ENCODE measurements around the gene KIAA1328. TPM values are rescaled to one million over a fixed set of nuclear protein-coding genes. Genes with fewer than 3 reads are reported as not detected.
"Not testable (repeated sequence)": the region's sequence is repeated elsewhere in the genome, so short reads cannot be mapped to it uniquely, and the experiment has no call there.

KIAA1328 gene
- polyA plus RNA-seq, 1 donor, result 5.7 TPM

- no peak for DNase-seq (ENCODE audit: low read depth)
Measured at GRCh38 chr18:37144921-37145320, 316.0 kb downstream of the KIAA1328 start.

GRCh38 chr18:37156330-37156942 is 327.5 kb downstream of the KIAA1328 start:
- DNase-seq (ENCODE audit: low read depth), result no peak

- DNase-seq (ENCODE audit: low read depth), result no peak
Measured at GRCh38 chr18:37160038-37160820, 331.3 kb downstream of the KIAA1328 start.

GRCh38 chr18:37161491-37161890 is 332.6 kb downstream of the KIAA1328 start:
- no peak for DNase-seq (ENCODE audit: low read depth)

- DNase-seq (ENCODE audit: low read depth), result no peak
Measured at GRCh38 chr18:37162551-37162950, 333.6 kb downstream of the KIAA1328 start.

GRCh38 chr18:37163119-37163518 is 334.2 kb downstream of the KIAA1328 start:
- DNase-seq (ENCODE audit: low read depth), result no peak

- no peak for DNase-seq (ENCODE audit: low read depth)
Measured at GRCh38 chr18:37166491-37166890, 337.6 kb downstream of the KIAA1328 start.

- DNase-seq (ENCODE audit: low read depth), result not testable (repeated sequence)
Measured at GRCh38 chr18:37166966-37167365, 338.0 kb downstream of the KIAA1328 start.

- no peak for DNase-seq (ENCODE audit: low read depth)
Measured at GRCh38 chr18:37170984-37171383, 342.1 kb downstream of the KIAA1328 start.

- no peak for DNase-seq (ENCODE audit: low read depth)
Measured at GRCh38 chr18:37173384-37173783, 344.5 kb downstream of the KIAA1328 start.

GRCh38 chr18:37175727-37176620 is 347.0 kb downstream of the KIAA1328 start:
- no peak for DNase-seq (ENCODE audit: low read depth)

- DNase-seq (ENCODE audit: low read depth), result no peak
Measured at GRCh38 chr18:37176621-37176934, 347.7 kb downstream of the KIAA1328 start.

GRCh38 chr18:37179384-37179783 is 350.5 kb downstream of the KIAA1328 start:
- DNase-seq (ENCODE audit: low read depth), result no peak

- DNase-seq (ENCODE audit: low read depth), result no peak
Measured at GRCh38 chr18:37180086-37180485, 351.2 kb downstream of the KIAA1328 start.

- no peak for DNase-seq (ENCODE audit: low read depth)
Measured at GRCh38 chr18:37182340-37183135, 353.6 kb downstream of the KIAA1328 start.

GRCh38 chr18:37184209-37184868 is 355.4 kb downstream of the KIAA1328 start:
- DNase-seq (ENCODE audit: low read depth), result no peak

- no peak for DNase-seq (ENCODE audit: low read depth)
Measured at GRCh38 chr18:37188016-37188791, 359.3 kb downstream of the KIAA1328 start.

- no peak for DNase-seq (ENCODE audit: low read depth)
Measured at GRCh38 chr18:37199741-37200140, 370.8 kb downstream of the KIAA1328 start.

GRCh38 chr18:37207343-37207742 is 378.4 kb downstream of the KIAA1328 start:
- DNase-seq (ENCODE audit: low read depth), result no peak

GRCh38 chr18:37210781-37211180 is 381.9 kb downstream of the KIAA1328 start:
- no peak for DNase-seq (ENCODE audit: low read depth)

All from forelimb muscle (tissue), 1 donor.